Lung (tissue), 12 donors: Measurements from ENCODE around the gene ASPDH. TPM values are rescaled to one million over a fixed set of nuclear protein-coding genes. Genes with fewer than 3 reads are reported as not detected.

ENCODE experiments used
- ATAC-seq: fragments of 200-7000 bp; cut with Tn5 transposase; one replicate; pipeline ENCODE4 v1.9.1; 2020; ENCODE audit warnings: moderate number of reproducible peaks; ENCODE audit not compliant: insufficient read depth, low FRiP score
- DNase-seq, 3 donors: peaks; one replicate each; pipeline ENCODE4 v3.0.0-alpha.2; 2013 to 2017
- H3K27ac ChIP-seq, 2 donors: one replicate each; pipeline ENCODE4 v1.5.1; 2013; ENCODE audit warnings: mild to moderate bottlenecking in 2 of 2, moderate library complexity in 2 of 2, control low read depth in 1 of 2, inconsistent platforms in 1 of 2, low read depth in 1 of 2, low read length in 1 of 2
- H3K27me3 ChIP-seq, 3 donors: one replicate each; pipeline ENCODE4 v1.5.1; 2013; ENCODE audit warnings: low read length in 2 of 3; ENCODE audit not compliant: control insufficient read depth in 3 of 3, insufficient read depth in 3 of 3
- H3K36me3 ChIP-seq, 4 donors: one replicate each; pipeline ENCODE4 v1.5.1; 2013; ENCODE audit warnings: low read length in 4 of 4, mild to moderate bottlenecking in 1 of 4, moderate library complexity in 1 of 4; ENCODE audit not compliant: control insufficient read depth in 4 of 4, insufficient read depth in 4 of 4
- H3K4me1 ChIP-seq, 5 donors: one replicate each; pipeline ENCODE4 v1.5.1; 2013; ENCODE audit warnings: low read length in 5 of 5, mild to moderate bottlenecking in 2 of 5, moderate library complexity in 1 of 5; ENCODE audit not compliant: control insufficient read depth in 5 of 5, insufficient read depth in 5 of 5
- H3K4me3 ChIP-seq: one replicate; pipeline ENCODE4 v1.5.1; 2013; ENCODE audit warnings: mild to moderate bottlenecking, control low read depth, moderate library complexity
- H3K9ac ChIP-seq, 2 donors: one replicate each; pipeline ENCODE4 v1.5.1; 2013; ENCODE audit warnings: low read length in 2 of 2, control low read depth in 1 of 2; ENCODE audit not compliant: insufficient read depth in 1 of 2
- H3K9me3 ChIP-seq, 4 donors: one replicate each; pipeline ENCODE4 v1.5.1; 2013; ENCODE audit warnings: low read length in 3 of 4, mild to moderate bottlenecking in 1 of 4, moderate library complexity in 1 of 4; ENCODE audit not compliant: control insufficient read depth in 4 of 4, insufficient read depth in 3 of 4
- WGBS, 2 donors: extraction: QIAGEN DNeasy Blood & Tissue Kit; methylation state at CpG; one replicate each; pipeline ENCODE4 v1.1.7; 2013; 5-methylcytosine and 5-hydroxymethylcytosine counted together
- polyA plus RNA-seq, 2 donors: library from polyadenylated mRNA; stranded (reverse); fragments of 200-250 nt; gene quantifications; one replicate each; pipeline ENCODE4 v1.2.1, GENCODE V29; 2013
- total RNA-seq, 2 donors: library from RNA; depleted of rRNA in 1 of 2; stranded (reverse); fragments of >200 nt in 1 of 2; gene quantifications; one replicate each; pipeline ENCODE4 v1.2.1, GENCODE V29; 2014 to 2021
- TF ChIP-seq, protein P1 (sequence below): IDR thresholded peaks from 2 replicates; pipeline ENCODE4 v1.5.1; 2012; ENCODE audit warnings: mild to moderate bottlenecking; ENCODE audit errors: control extremely low read depth, extremely low read depth
- donor health status: control.
- donor health status: control.
- donor health status: Bipolar disorder and iron deficiency.
- donor health status: healthy.
- donor health status: DM: yes; HTN: yes; CAD: no.

The ASPDH gene
- total and polyA plus RNA-seq, 4 donors, result not detected

DNA sequence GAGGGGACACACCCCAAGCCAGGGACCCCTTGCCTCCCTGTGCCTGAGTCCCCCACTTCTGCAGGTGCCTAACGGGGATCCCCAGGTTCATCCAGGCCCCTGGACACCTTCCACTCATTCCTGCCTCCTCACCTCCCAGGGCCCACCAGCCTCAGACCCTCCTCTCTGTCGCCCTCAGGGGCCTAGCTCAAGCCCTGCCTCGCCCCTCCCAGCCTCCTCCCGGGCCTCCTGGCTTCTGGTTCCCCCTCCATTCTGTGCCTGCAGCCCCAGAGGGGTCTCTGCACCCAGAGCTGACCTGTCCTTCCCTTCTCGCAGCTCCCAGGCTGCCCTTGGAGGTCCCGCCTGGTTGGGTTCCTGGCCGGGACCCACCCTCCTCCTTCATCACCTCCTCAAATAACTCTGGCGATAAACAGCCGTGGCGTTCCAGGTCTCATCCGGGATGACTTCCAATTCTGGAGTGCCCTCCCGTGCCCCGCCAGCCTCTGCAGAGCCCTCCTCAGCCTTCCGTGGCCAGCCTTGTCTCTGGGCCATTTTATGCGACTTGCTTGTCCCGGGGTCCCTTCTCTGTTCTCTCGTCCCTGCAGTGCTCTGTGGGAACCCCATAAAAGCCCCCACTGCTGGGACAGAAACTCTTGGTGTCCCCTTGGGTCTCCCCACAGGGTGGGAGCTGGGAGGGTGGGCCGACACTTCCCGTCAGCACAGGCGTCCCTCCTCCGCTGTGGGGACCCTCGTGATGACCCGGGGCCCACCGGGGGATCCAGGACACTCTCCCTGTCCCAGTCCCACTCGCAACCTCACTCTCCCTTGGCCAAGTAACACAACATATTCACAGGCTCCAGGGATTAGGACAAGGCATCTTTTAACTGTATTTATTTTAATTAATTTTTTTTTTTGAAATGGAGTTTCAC, 11.9 kb downstream of the ASPDH start:
- WGBS, 2 donors, result 69 to 79% methylated on average over 25 of the region's 25 CpGs

DNA sequence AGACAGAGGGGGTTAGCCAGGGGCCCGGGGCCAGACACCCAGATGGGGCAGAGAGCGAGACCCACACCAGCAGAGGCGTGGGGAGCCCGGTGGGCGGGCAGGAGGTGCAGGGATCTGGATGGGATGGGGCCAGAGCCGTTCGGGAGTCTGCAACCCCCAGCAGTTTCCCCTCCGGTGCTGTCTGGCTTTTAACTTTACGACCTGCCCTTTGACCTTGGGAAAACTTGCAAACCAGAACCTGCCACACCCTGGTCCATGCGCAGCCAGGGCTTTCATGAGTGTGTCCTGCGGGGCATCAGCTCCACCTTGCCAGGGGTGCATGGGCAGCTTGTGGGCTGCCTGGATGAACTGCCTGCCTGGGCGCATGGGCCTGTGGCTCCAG, 12.5 kb downstream of the ASPDH start:
- DNase-seq (no peak), ATAC-seq (no peak)
- Histone ChIP-seq H3K4me1 (no peaks in the 10 kb centered on the region), H3K27ac (peak overlapping the region in 1 of 2 donors; percentile 97), H3K27me3 (peaks cover 0 to 17% (median 9%) of the 10 kb centered on the region in 3 donors), H3K36me3 (peaks cover 0 to 5% (median 0%) of the 10 kb centered on the region in 4 donors), H3K4me3 (no peak overlapping the region), H3K9me3 (no peaks in the 10 kb centered on the region), H3K9ac (no peak overlapping the region)
- 78 to 85% methylated on average over 12 of the region's 12 CpGs for WGBS, 2 donors
- TF ChIP-seq, protein P1, sequence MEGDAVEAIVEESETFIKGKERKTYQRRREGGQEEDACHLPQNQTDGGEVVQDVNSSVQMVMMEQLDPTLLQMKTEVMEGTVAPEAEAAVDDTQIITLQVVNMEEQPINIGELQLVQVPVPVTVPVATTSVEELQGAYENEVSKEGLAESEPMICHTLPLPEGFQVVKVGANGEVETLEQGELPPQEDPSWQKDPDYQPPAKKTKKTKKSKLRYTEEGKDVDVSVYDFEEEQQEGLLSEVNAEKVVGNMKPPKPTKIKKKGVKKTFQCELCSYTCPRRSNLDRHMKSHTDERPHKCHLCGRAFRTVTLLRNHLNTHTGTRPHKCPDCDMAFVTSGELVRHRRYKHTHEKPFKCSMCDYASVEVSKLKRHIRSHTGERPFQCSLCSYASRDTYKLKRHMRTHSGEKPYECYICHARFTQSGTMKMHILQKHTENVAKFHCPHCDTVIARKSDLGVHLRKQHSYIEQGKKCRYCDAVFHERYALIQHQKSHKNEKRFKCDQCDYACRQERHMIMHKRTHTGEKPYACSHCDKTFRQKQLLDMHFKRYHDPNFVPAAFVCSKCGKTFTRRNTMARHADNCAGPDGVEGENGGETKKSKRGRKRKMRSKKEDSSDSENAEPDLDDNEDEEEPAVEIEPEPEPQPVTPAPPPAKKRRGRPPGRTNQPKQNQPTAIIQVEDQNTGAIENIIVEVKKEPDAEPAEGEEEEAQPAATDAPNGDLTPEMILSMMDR, result no peak

More for the DNA sequence above, 11.9 kb downstream of the ASPDH start:
- ATAC-seq, result no peak
- H3K36me3 ChIP-seq, result peaks cover 0 to 8% (median 0%) of the 10 kb centered on the region in 4 donors
- no peaks in the 10 kb centered on the region for H3K4me1 ChIP-seq
- TF ChIP-seq, protein P1, result no peak
- H3K4me3 ChIP-seq, result no peak overlapping the region
- no peak overlapping the region for H3K9ac ChIP-seq
- H3K27me3 ChIP-seq, result peaks cover 0 to 17% (median 9%) of the 10 kb centered on the region in 3 donors
- H3K27ac ChIP-seq, result peak overlapping the region in 1 of 2 donors; percentile 97
- no peaks in the 10 kb centered on the region for H3K9me3 ChIP-seq
- no peak for DNase-seq

- peak overlapping the region in 1 of 2 donors; percentile 97 for H3K27ac ChIP-seq
- H3K9me3 ChIP-seq, result no peaks in the 10 kb centered on the region
- TF ChIP-seq, protein P1, result no peak
- no peak overlapping the region for H3K9ac ChIP-seq
- WGBS, 2 donors, result 62 to 76% methylated on average over 5 to 10 of the region's 10 CpGs
- H3K36me3 ChIP-seq, result peaks cover 0 to under 1% (median 0%) of the 10 kb centered on the region in 4 donors
- H3K4me3 ChIP-seq, result no peak overlapping the region
- peaks cover 0 to 17% (median 9%) of the 10 kb centered on the region in 3 donors for H3K27me3 ChIP-seq
- no peak for DNase-seq
- ATAC-seq, result no peak
- no peaks in the 10 kb centered on the region for H3K4me1 ChIP-seq
Observed at GRCh38 chr19:50500753-50501151, 13.0 kb downstream of the ASPDH start.
